Body of pancreas (tissue), 4 donors: Measurements from ENCODE around the gene DNAJC18.

ENCODE experiments used
- CTCF ChIP-seq, 7 experiments: fragments of 450-650 bp in 4 of 7; fragments of 200-600 bp in 3 of 7; sonication (generic) in 3 of 7; IDR thresholded peaks; one replicate each; pipeline ENCODE4 v1.5.1; 2016 to 2019; ENCODE audit warnings: antibody characterized with exemption in 7 of 7
- POLR2A ChIP-seq, 3 donors: fragments of 450-650 bp; IDR thresholded peaks; one replicate each; pipeline ENCODE4 v1.6.1; 2016; ENCODE audit warnings: antibody characterized with exemption in 3 of 3, mild to moderate bottlenecking in 2 of 3

GRCh38 chr5:139474890-139475791 lies 35.8 kb upstream of the DNAJC18 start:
- TF ChIP-seq CTCF (IDR thresholded peaks at IDR 0.05) (no peak), POLR2A (IDR thresholded peaks at IDR 0.05) (no peak)
